ENCODE results near the gene OR2C3. TPM values are rescaled to one million over a fixed set of nuclear protein-coding genes. Genes with fewer than 3 reads are reported as not detected.

Gene OR2C3
- total RNA-seq, 1 donor from 2014 or later, result not detected

- Mint-ChIP-seq H3K4me1 (ENCODE audit: low read depth) (no peaks in the 10 kb centered on the region), H3K27ac (no peak within 1 kb of the TSS), H3K4me3 (ENCODE audit: low read depth) (no peak within 1 kb of the TSS), H3K27me3 (no peaks in the 10 kb centered on the region), H3K36me3 (ENCODE audit: insufficient read depth) (no peaks in the 10 kb centered on the region), H3K9me3 (ENCODE audit: low read depth) (no peaks in the 10 kb centered on the region)
- no peak for DNase-seq (ENCODE audit: low spot score, unreplicated experiment)
- no peak for TF ChIP-seq CTCF (IDR thresholded peaks at IDR 0.05; ENCODE audit: unreplicated experiment)
These were observed 12.5 kb upstream of the OR2C3 start, which contains the start of gene GCSAML for GRCh38 chr1:247548769-247549182. Gene GCSAML (plus strand): TSS chr1:247549134. CDS start chr1:247549192, 58 bp downstream.

GRCh38 chr1:247548092-247548491 is 11.9 kb upstream of the OR2C3 start:
- no peak overlapping the region for H3K4me3 Mint-ChIP-seq (ENCODE audit: low read depth)
- no peaks in the 10 kb centered on the region for H3K9me3 Mint-ChIP-seq (ENCODE audit: low read depth)
- TF ChIP-seq CTCF (IDR thresholded peaks at IDR 0.05; ENCODE audit: unreplicated experiment), result no peak
- no peaks in the 10 kb centered on the region for H3K36me3 Mint-ChIP-seq (ENCODE audit: insufficient read depth)
- no peak overlapping the region for H3K27ac Mint-ChIP-seq
- no peaks in the 10 kb centered on the region for H3K4me1 Mint-ChIP-seq (ENCODE audit: low read depth)
- H3K27me3 Mint-ChIP-seq, result no peaks in the 10 kb centered on the region
- DNase-seq (ENCODE audit: low spot score, unreplicated experiment), result no peak

GRCh38 chr1:247542811-247543210 is 6.6 kb upstream of the OR2C3 start:
- Mint-ChIP-seq H3K4me1 (ENCODE audit: low read depth) (no peaks in the 10 kb centered on the region), H3K27ac (no peak overlapping the region), H3K36me3 (ENCODE audit: insufficient read depth) (no peaks in the 10 kb centered on the region), H3K9me3 (ENCODE audit: low read depth) (no peaks in the 10 kb centered on the region), H3K27me3 (no peaks in the 10 kb centered on the region), H3K4me3 (ENCODE audit: low read depth) (no peak overlapping the region)
- no peak for DNase-seq (ENCODE audit: low spot score, unreplicated experiment)
- no peak for TF ChIP-seq CTCF (IDR thresholded peaks at IDR 0.05; ENCODE audit: unreplicated experiment)

GRCh38 chr1:247540581-247540980 is 4.3 kb upstream of the OR2C3 start:
- no peaks in the 10 kb centered on the region for H3K9me3 Mint-ChIP-seq (ENCODE audit: low read depth)
- H3K27me3 Mint-ChIP-seq, result no peaks in the 10 kb centered on the region
- DNase-seq (ENCODE audit: low spot score, unreplicated experiment), result no peak
- H3K27ac Mint-ChIP-seq, result no peak overlapping the region
- H3K4me3 Mint-ChIP-seq (ENCODE audit: low read depth), result no peak overlapping the region
- no peaks in the 10 kb centered on the region for H3K4me1 Mint-ChIP-seq (ENCODE audit: low read depth)
- no peak for TF ChIP-seq CTCF (IDR thresholded peaks at IDR 0.05; ENCODE audit: unreplicated experiment)
- H3K36me3 Mint-ChIP-seq (ENCODE audit: insufficient read depth), result no peaks in the 10 kb centered on the region

- Mint-ChIP-seq H3K4me3 (ENCODE audit: low read depth) (no peak overlapping the region), H3K4me1 (ENCODE audit: low read depth) (no peaks in the 10 kb centered on the region), H3K27ac (no peak overlapping the region)
These were observed 3.0 kb upstream of the OR2C3 start for GRCh38 chr1:247539215-247539614.

More at GRCh38 chr1:247539215-247539614, 3.0 kb upstream of the OR2C3 start:
- no peak for TF ChIP-seq CTCF (IDR thresholded peaks at IDR 0.05; ENCODE audit: unreplicated experiment)
- no peaks in the 10 kb centered on the region for H3K27me3 Mint-ChIP-seq
- no peak for DNase-seq (ENCODE audit: low spot score, unreplicated experiment)
- no peaks in the 10 kb centered on the region for H3K9me3 Mint-ChIP-seq (ENCODE audit: low read depth)
- H3K36me3 Mint-ChIP-seq (ENCODE audit: insufficient read depth), result no peaks in the 10 kb centered on the region

Measured in progenitor cell of endocrine pancreas (in vitro differentiated cells).